ENCODE results near the gene HNRNPA3. TPM values are rescaled to one million over a fixed set of nuclear protein-coding genes. Genes with fewer than 3 reads are reported as not detected.

HNRNPA3 gene
- total RNA-seq (2014; rRNA removed; shearing (Covaris generic)) (151 and 158 TPM in 2 replicates), polyA plus RNA-seq (2016; fragmentation: Nextera tagmentation; extraction: Ambion mirVana) (290 and 376 TPM in 2 replicates)
- long read RNA-seq, full-length matches to known transcripts: 18 of 42 reads
- long read RNA-seq, partial matches to known transcripts: 17 of 42 reads
- long read RNA-seq, other reads (novel, unspliced or antisense): 7 of 42 reads

DNA sequence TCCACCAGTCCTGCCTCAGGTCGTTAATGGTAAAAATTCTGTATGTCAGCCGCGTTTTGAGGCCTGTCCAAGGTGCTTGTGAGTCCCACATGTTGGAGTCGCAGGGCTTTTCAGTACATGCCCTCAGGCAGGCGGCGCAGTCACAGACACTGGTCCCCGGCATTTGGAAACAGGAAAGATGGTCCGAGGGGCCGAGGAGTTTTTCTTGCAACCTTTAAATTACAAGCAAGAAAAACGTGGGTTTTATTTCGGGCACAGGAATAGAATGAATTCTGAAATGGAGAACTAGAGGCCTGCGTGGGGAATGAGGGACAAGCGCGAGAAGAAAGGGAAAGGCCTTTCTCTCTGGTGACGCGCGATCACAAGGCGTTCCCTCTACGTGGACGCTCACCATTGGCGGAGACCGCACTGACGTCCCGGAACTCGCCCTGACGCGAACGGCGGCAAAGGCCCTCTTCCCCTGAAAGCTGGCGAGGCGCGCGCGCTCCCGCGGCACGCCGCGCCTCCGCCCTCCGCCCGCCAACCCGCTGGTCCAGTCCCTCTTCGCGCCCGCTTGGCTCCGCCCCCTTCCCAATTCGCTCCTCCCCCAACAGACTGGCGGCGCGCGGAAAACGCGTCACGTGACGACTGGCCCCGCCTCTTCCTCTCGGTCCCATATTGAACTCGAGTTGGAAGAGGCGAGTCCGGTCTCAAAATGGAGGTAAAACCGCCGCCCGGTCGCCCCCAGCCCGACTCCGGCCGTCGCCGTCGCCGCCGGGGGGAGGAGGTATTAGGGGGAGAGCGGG lies at the start of gene HNRNPA3:
HNRNPA3 (plus strand) TSS at position 689 of the 785 bp plus-strand sequence; CDS start at position 695, 6 bp downstream.
- peak; percentile 89 for ATAC-seq
- no peak within 1 kb of the TSS for H2AFZ ChIP-seq

More for the DNA sequence above, at the start of gene HNRNPA3:
- H3K9me3 Mint-ChIP-seq: peaks cover 6% of the 10 kb centered on the region; the same call in 1 of the 3 replicates
- peaks cover 3% of the 10 kb centered on the region; the same call in 1 of the 2 replicates for H3F3A ChIP-seq (replicated peaks; ENCODE audit: low read depth)
- H3K36me3 ChIP-seq (ENCODE audit: insufficient read depth): peaks cover 20% of the 10 kb centered on the region
- H3K4me1 ChIP-seq (ENCODE audit: insufficient read depth): peaks cover 25% of the 10 kb centered on the region
- no peaks in the 10 kb centered on the region for H3K9me2 ChIP-seq (ENCODE audit: insufficient read depth)
- peaks cover 46% of the 10 kb centered on the region for H3K36me3 Mint-ChIP-seq (ENCODE audit: low read depth)
- DNase-seq (ENCODE audit: low spot score): peak; percentile 97
- no peaks in the 10 kb centered on the region for H3K27me3 ChIP-seq (ENCODE audit: insufficient read depth)
- H3K27ac Mint-ChIP-seq: peak within 1 kb of the TSS; percentile 100
- H3K27me3 Mint-ChIP-seq (ENCODE audit: insufficient read depth, low read depth, poor library complexity): peaks cover 22% of the 10 kb centered on the region
- H3K4me3 ChIP-seq: peak within 1 kb of the TSS; percentile 72
- H3K4me3 Mint-ChIP-seq: peak within 1 kb of the TSS; percentile 97
- H3K27ac ChIP-seq (ENCODE audit: low read depth): peak within 1 kb of the TSS; percentile 99
- TF ChIP-seq, protein P1, sequence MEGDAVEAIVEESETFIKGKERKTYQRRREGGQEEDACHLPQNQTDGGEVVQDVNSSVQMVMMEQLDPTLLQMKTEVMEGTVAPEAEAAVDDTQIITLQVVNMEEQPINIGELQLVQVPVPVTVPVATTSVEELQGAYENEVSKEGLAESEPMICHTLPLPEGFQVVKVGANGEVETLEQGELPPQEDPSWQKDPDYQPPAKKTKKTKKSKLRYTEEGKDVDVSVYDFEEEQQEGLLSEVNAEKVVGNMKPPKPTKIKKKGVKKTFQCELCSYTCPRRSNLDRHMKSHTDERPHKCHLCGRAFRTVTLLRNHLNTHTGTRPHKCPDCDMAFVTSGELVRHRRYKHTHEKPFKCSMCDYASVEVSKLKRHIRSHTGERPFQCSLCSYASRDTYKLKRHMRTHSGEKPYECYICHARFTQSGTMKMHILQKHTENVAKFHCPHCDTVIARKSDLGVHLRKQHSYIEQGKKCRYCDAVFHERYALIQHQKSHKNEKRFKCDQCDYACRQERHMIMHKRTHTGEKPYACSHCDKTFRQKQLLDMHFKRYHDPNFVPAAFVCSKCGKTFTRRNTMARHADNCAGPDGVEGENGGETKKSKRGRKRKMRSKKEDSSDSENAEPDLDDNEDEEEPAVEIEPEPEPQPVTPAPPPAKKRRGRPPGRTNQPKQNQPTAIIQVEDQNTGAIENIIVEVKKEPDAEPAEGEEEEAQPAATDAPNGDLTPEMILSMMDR (conservative IDR thresholded peaks at IDR 0.05; ENCODE audit: low read depth in 2 of 2): 0 out of 4 replicates have a peak, but pooled peaks have one; percentile 18 to 20
- TF ChIP-seq STAT1 (IDR thresholded peaks at IDR 0.05; ENCODE audit: unreplicated experiment) (no peak), ZNF114 (CRISPR knock-in tag; IDR thresholded peaks at IDR 0.05) (no peak; the same call in 1 of the 2 replicates), EZH2 (IDR thresholded peaks at IDR 0.05; ENCODE audit: low read depth, unreplicated experiment) (no peak), JUNB (IDR thresholded peaks at IDR 0.05; ENCODE audit: unreplicated experiment) (no peak), NANOG (IDR thresholded peaks at IDR 0.05; ENCODE audit: borderline replicate concordance) (no peak), POLR2AphosphoS5 (IDR thresholded peaks at IDR 0.05; ENCODE audit: low read depth) (peak; percentile 73), ZNF331 (CRISPR knock-in tag; IDR thresholded peaks at IDR 0.05; ENCODE audit: low read depth) (no peak), EZH2phosphoT487 (IDR thresholded peaks at IDR 0.05; ENCODE audit: unreplicated experiment) (no peak), CREB1 (CRISPR knock-in tag; IDR thresholded peaks at IDR 0.05; ENCODE audit: low read depth) (peak; percentile 94)
- TF ChIP-seq, protein P2, sequence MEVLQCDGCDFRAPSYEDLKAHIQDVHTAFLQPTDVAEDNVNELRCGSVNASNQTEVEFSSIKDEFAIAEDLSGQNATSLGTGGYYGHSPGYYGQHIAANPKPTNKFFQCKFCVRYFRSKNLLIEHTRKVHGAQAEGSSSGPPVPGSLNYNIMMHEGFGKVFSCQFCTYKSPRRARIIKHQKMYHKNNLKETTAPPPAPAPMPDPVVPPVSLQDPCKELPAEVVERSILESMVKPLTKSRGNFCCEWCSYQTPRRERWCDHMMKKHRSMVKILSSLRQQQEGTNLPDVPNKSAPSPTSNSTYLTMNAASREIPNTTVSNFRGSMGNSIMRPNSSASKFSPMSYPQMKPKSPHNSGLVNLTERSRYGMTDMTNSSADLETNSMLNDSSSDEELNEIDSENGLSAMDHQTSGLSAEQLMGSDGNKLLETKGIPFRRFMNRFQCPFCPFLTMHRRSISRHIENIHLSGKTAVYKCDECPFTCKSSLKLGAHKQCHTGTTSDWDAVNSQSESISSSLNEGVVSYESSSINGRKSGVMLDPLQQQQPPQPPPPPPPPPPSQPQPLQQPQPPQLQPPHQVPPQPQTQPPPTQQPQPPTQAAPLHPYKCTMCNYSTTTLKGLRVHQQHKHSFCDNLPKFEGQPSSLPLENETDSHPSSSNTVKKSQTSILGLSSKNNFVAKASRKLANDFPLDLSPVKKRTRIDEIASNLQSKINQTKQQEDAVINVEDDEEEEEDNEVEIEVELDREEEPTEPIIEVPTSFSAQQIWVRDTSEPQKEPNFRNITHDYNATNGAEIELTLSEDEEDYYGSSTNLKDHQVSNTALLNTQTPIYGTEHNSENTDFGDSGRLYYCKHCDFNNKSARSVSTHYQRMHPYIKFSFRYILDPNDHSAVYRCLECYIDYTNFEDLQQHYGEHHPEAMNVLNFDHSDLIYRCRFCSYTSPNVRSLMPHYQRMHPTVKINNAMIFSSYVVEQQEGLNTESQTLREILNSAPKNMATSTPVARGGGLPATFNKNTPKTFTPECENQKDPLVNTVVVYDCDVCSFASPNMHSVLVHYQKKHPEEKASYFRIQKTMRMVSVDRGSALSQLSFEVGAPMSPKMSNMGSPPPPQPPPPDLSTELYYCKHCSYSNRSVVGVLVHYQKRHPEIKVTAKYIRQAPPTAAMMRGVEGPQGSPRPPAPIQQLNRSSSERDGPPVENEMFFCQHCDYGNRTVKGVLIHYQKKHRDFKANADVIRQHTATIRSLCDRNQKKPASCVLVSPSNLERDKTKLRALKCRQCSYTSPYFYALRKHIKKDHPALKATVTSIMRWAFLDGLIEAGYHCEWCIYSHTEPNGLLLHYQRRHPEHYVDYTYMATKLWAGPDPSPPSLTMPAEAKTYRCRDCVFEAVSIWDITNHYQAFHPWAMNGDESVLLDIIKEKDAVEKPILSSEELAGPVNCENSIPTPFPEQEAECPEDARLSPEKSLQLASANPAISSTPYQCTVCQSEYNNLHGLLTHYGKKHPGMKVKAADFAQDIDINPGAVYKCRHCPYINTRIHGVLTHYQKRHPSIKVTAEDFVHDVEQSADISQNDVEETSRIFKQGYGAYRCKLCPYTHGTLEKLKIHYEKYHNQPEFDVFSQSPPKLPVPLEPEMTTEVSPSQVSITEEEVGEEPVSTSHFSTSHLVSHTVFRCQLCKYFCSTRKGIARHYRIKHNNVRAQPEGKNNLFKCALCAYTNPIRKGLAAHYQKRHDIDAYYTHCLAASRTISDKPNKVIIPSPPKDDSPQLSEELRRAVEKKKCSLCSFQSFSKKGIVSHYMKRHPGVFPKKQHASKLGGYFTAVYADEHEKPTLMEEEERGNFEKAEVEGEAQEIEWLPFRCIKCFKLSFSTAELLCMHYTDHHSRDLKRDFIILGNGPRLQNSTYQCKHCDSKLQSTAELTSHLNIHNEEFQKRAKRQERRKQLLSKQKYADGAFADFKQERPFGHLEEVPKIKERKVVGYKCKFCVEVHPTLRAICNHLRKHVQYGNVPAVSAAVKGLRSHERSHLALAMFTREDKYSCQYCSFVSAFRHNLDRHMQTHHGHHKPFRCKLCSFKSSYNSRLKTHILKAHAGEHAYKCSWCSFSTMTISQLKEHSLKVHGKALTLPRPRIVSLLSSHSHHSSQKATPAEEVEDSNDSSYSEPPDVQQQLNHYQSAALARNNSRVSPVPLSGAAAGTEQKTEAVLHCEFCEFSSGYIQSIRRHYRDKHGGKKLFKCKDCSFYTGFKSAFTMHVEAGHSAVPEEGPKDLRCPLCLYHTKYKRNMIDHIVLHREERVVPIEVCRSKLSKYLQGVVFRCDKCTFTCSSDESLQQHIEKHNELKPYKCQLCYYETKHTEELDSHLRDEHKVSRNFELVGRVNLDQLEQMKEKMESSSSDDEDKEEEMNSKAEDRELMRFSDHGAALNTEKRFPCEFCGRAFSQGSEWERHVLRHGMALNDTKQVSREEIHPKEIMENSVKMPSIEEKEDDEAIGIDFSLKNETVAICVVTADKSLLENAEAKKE (CRISPR knock-in tag; IDR thresholded peaks at IDR 0.05): no peak
- TF ChIP-seq, protein P3, sequence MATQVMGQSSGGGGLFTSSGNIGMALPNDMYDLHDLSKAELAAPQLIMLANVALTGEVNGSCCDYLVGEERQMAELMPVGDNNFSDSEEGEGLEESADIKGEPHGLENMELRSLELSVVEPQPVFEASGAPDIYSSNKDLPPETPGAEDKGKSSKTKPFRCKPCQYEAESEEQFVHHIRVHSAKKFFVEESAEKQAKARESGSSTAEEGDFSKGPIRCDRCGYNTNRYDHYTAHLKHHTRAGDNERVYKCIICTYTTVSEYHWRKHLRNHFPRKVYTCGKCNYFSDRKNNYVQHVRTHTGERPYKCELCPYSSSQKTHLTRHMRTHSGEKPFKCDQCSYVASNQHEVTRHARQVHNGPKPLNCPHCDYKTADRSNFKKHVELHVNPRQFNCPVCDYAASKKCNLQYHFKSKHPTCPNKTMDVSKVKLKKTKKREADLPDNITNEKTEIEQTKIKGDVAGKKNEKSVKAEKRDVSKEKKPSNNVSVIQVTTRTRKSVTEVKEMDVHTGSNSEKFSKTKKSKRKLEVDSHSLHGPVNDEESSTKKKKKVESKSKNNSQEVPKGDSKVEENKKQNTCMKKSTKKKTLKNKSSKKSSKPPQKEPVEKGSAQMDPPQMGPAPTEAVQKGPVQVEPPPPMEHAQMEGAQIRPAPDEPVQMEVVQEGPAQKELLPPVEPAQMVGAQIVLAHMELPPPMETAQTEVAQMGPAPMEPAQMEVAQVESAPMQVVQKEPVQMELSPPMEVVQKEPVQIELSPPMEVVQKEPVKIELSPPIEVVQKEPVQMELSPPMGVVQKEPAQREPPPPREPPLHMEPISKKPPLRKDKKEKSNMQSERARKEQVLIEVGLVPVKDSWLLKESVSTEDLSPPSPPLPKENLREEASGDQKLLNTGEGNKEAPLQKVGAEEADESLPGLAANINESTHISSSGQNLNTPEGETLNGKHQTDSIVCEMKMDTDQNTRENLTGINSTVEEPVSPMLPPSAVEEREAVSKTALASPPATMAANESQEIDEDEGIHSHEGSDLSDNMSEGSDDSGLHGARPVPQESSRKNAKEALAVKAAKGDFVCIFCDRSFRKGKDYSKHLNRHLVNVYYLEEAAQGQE (IDR thresholded peaks at IDR 0.05; ENCODE audit: unreplicated experiment): peak; percentile 30
- TF ChIP-seq, protein P4, sequence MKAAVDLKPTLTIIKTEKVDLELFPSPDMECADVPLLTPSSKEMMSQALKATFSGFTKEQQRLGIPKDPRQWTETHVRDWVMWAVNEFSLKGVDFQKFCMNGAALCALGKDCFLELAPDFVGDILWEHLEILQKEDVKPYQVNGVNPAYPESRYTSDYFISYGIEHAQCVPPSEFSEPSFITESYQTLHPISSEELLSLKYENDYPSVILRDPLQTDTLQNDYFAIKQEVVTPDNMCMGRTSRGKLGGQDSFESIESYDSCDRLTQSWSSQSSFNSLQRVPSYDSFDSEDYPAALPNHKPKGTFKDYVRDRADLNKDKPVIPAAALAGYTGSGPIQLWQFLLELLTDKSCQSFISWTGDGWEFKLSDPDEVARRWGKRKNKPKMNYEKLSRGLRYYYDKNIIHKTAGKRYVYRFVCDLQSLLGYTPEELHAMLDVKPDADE (IDR thresholded peaks at IDR 0.05): no peak; the same call in 1 of the 2 replicates
- peak within 1 kb of the TSS; percentile 81 for H3K4me2 ChIP-seq
- H3K4me1 Mint-ChIP-seq: peaks cover 42% of the 10 kb centered on the region
- peaks cover 52% of the 10 kb centered on the region for H3K79me2 ChIP-seq (replicated peaks; ENCODE audit: insufficient read depth)
- H4K20me1 ChIP-seq (replicated peaks; ENCODE audit: insufficient read depth): peaks cover 21% of the 10 kb centered on the region
